ENCODE measurements around the gene ZFP36. TPM values are rescaled to one million over a fixed set of nuclear protein-coding genes. Genes with fewer than 3 reads are reported as not detected.

Gene ZFP36
- total RNA-seq, 1 donor from 2014 or later = 4.0 TPM

DNA sequence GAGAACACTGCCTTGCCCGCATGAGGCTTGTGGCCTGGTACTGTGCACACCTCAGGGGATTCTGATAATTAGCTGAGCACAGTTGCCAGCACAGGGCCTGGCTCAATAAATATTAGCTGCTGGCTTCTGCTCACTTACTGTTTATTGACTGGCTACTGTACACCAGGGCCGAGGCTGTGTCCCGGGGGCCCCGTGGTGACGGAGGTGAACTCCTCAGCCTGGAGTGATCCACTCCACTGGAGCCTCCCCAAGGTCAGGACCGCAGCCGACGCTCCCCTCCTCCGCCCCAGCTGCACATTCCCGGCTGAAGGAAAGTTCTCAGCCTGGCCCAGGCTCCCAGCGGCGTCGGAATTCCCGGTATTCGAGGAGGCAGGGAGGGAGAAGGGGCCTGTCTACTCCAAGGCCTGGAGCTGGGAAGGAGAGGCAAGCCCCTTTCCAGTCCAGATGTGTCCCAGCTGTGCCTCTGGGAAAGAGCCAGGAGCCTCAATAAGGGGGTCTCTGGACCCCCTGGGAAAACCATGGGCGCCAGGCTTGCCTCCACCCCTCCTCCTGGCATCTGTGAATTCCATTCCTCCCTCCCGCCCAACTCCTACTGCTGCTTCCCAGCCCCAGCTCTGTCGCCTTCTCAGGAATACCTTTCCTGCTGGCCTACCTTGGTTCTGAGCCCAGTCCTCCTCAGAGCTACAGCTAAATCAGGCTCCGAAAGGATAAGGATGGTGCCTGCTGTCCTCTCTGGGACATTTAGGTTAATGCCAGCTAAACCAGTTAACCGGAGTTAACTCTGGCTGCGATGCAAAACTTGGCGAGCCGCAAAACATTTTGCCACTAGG lies 21.9 kb downstream of the ZFP36 start:
- Mint-ChIP-seq H3K4me3 (peak overlapping the region; percentile 76), H3K4me1 (peaks cover 36% of the 10 kb centered on the region), H3K27ac (ENCODE audit: unreplicated experiment) (peak overlapping the region; percentile 43), H3K36me3 (ENCODE audit: low read depth) (peaks cover 17% of the 10 kb centered on the region), H3K27me3 (ENCODE audit: low read depth) (peaks cover 2% of the 10 kb centered on the region), H3K9me3 (no peaks in the 10 kb centered on the region)
- no peak for DNase-seq (ENCODE audit: low read depth, low spot score)
- TF ChIP-seq, protein P1, sequence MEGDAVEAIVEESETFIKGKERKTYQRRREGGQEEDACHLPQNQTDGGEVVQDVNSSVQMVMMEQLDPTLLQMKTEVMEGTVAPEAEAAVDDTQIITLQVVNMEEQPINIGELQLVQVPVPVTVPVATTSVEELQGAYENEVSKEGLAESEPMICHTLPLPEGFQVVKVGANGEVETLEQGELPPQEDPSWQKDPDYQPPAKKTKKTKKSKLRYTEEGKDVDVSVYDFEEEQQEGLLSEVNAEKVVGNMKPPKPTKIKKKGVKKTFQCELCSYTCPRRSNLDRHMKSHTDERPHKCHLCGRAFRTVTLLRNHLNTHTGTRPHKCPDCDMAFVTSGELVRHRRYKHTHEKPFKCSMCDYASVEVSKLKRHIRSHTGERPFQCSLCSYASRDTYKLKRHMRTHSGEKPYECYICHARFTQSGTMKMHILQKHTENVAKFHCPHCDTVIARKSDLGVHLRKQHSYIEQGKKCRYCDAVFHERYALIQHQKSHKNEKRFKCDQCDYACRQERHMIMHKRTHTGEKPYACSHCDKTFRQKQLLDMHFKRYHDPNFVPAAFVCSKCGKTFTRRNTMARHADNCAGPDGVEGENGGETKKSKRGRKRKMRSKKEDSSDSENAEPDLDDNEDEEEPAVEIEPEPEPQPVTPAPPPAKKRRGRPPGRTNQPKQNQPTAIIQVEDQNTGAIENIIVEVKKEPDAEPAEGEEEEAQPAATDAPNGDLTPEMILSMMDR (conservative IDR thresholded peaks at IDR 0.05) = no peak

DNA sequence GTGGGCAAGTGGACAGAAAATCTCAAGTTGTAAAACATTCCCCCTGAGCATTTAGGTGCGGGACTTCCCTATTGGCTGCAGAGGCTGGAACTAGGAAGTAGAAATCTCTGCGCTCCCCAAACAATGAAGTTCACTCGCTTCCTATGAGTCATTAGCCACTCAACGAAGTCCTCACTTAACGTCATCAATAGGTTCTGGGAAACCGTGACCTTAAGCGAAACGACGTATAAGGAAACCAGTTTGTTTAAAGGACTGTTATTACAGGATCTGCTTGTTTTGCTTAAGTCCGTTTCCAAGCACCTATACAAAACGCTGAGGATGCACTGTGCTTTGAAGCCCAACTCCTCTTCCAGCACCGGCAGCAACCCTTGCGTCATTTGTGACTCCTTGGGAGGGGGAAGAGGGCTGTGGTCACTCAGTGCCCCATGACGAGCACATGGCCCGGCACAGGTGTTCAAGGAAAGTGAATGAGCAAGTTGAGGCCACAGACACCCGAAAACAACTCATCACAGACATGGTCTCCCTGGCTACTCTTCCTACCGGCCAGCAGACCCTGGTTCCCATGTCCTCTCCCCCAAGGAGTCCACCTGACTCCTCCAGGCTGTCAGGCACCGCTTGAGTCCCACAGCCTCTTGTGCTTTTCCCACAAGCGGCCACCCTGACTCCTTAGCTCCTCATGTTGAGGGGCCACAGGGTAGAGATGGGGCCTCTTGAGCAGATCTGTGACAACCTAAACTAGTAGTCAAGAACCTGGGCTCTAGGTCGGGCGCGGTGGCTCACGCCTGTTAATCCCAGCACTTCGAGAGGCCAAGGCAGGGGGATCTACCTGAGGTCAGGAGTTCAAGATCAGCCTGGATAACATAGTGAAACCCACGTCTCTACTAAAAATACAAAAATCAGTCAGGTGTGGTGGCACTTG lies 24.3 kb downstream of the ZFP36 start:
- Mint-ChIP-seq H3K9me3 (no peaks in the 10 kb centered on the region), H3K27ac (ENCODE audit: unreplicated experiment) (peak overlapping the region; percentile 35), H3K36me3 (ENCODE audit: low read depth) (peaks cover 18% of the 10 kb centered on the region), H3K4me3 (peak overlapping the region; percentile 79), H3K27me3 (ENCODE audit: low read depth) (peaks cover 5% of the 10 kb centered on the region), H3K4me1 (peaks cover 43% of the 10 kb centered on the region)
- no peak for DNase-seq (ENCODE audit: low read depth, low spot score)
- TF ChIP-seq, protein P1 (conservative IDR thresholded peaks at IDR 0.05) = no peak

DNA sequence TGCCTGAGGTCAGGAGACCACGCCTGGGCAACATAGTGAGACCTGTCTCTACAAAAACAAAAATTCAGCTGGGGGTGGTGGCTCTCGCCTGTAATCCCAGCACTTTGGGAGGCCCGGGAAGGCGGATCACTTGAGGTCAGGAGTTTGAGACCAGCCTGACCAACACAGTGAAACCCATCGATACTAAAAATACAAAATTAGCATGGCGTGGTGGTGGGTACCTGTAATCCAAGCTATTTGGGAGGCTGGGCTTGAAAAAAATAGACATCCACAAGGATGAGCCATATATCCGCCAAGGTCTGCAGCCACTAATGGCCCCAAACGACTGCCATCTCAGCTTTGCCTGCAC lies 26.0 kb downstream of the ZFP36 start:
- peaks cover 44% of the 10 kb centered on the region for H3K4me1 Mint-ChIP-seq
- H3K27me3 Mint-ChIP-seq (ENCODE audit: low read depth) = peaks cover 12% of the 10 kb centered on the region
- no peaks in the 10 kb centered on the region for H3K9me3 Mint-ChIP-seq
- DNase-seq (ENCODE audit: low read depth, low spot score) = no peak
- H3K27ac Mint-ChIP-seq (ENCODE audit: unreplicated experiment) = no peak overlapping the region
- peak overlapping the region; percentile 100 for H3K4me3 Mint-ChIP-seq
- H3K36me3 Mint-ChIP-seq (ENCODE audit: low read depth) = peaks cover 17% of the 10 kb centered on the region
- TF ChIP-seq, protein P1 (conservative IDR thresholded peaks at IDR 0.05) = no peak

DNA sequence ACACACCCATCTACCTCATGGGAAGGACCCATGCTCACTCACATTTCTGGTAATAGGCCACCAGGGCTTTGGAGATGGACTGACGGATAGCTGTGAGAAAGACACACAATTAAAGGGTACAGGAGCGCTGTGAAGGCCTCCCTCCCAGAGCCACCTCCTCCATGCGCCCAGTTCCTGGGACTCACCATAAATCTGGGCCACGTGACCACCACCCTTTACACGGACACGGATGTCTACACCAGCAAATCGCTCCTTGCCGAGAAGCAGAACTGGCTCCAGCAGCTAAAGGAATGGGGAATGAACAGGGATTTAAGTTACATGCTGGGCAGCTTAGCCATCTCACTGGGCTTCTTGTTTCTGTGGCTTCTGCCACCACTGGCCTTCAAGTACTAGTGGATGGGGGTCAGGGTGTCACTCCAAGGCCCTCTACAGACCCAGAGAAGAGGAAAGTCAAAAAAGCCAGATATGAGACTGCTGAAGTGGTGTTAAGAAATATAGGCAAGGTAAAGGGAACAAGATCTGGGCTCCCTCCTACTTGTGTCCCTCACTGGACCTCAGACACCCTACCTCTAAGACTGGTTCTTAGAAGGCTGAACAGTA lies 26.9 kb downstream of the ZFP36 start:
- no peak for DNase-seq (ENCODE audit: low read depth, low spot score)
- Mint-ChIP-seq H3K27me3 (ENCODE audit: low read depth) (peaks cover 12% of the 10 kb centered on the region), H3K36me3 (ENCODE audit: low read depth) (peaks cover 17% of the 10 kb centered on the region), H3K27ac (ENCODE audit: unreplicated experiment) (no peak overlapping the region), H3K4me3 (peak overlapping the region; percentile 100), H3K9me3 (no peaks in the 10 kb centered on the region), H3K4me1 (peaks cover 38% of the 10 kb centered on the region)
- TF ChIP-seq, protein P1 (conservative IDR thresholded peaks at IDR 0.05) = no peak

All from neural crest cell (in vitro differentiated cells).